Activated gamma-delta T cell (primary cell): ENCODE data around the gene SLC6A5.

ENCODE experiments used
- DNase-seq: peaks from one replicate; lab custom pipeline; 2025; lab: John Stamatoyannopoulos, UW

The SLC6A5 gene

DNA sequence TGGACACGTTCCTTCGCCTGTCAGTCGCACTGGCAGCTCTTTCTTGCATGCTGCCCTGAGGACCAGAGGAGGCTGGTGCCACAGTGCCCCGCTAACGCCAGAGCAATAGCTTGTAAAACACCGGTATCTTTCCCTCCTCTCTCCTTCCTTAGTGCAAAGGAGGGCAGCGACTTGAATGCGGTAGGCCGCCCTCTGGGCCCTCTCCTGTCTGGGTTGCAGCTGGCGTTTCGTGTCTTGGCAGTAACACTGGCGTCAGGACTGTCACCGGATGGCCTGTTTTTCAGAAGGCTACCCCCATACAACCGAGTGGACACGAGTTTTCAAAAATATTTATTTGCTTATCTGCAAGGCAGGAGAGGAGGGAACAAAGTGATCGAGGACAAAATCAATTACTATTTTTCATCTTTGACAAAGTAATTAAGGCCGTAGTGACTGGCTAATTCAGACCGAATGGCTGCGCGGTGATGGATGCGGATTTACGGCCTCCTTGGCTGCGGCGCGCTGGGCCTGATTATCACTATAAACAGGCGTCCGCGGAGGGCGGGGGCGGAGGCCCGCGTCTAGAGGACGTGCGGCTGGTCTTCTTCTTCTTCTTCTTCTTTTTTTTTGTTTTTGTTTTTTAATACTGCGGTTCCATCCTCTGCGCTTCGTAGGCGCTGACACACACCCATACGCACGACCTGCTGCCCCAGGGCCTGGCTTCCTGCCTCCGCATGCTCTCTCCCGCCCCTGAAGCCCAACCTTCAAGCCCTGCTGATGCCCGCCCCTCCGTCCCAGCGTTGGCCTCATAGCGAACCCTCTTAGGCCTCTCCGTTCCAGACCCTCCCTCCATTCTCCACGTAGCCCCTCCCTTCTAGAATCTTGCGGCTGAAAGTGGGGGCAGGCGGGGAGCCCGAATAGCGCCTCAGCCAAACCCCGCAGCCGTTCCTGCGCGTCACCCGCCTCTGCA is 2.9 kb upstream of the SLC6A5 start:
- DNase-seq: no peak

GRCh38 chr11:20597154-20597679 is 2.2 kb upstream of the SLC6A5 start:
- DNase-seq: no peak

DNA sequence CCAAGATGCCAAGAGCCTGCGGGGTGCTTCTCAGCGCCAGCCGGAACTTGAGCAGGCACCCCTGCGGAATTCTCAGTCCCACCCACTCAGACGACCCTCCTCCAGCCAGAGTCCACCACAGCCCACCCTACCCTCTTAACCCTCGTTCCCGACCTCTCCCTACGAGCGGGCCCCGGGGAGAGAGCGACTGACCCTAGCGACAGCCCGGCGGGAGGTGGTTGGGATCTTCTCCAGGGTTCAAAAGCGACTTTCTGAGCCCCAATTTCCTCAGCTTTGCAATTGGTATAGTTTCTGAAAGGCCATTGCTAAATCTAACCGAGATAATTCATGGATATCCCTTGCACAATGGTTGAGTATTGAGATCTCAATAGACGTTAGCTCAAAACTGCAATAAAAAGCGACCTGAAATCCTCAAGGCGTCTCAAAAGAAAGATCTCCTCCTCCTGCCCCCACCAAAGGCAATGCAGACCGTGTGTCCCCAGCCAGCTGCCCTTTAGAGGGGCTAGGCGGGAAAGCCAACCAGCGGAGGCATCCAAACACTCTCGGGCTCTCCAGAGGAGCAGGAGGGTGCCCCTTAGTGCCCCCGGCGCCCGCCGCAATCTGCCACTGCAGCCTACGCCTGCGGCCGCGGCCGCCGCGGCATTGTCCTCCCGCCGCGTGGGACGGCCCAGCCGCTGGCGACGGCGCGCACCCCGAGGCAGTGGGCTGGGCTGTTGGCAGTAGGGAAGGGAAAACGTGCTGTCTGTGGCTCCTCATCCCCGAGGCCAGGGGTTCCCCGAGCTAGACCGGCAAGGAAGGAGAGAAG is 1.5 kb upstream of the SLC6A5 start:
- no peak for DNase-seq

- DNase-seq: no peak
Measured at GRCh38 chr11:20598492-20598891, 916 bp upstream of the SLC6A5 start.

- DNase-seq: no peak
Measured at GRCh38 chr11:20600020-20600346, 575 bp downstream of the SLC6A5 start.

DNA sequence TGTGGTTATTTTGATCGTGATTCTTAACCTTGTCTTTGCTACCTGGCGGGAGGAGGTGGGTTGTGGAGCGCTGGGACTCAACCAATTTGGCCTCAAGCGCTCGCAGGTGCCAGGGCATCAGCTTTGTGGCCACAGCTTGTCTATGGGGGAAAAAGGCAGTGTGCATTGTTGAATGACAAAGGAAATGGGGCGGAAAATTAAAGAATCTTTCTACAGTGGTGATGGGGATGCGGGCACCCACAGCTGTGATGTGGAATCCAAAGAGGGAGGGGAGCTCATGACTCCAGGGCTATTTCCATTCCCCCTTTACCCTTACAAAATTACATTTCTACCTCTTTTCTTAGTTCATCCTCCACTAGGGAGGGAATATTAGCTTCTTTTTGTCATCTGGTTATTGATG is 1.1 kb downstream of the SLC6A5 start:
- no peak for DNase-seq

DNA sequence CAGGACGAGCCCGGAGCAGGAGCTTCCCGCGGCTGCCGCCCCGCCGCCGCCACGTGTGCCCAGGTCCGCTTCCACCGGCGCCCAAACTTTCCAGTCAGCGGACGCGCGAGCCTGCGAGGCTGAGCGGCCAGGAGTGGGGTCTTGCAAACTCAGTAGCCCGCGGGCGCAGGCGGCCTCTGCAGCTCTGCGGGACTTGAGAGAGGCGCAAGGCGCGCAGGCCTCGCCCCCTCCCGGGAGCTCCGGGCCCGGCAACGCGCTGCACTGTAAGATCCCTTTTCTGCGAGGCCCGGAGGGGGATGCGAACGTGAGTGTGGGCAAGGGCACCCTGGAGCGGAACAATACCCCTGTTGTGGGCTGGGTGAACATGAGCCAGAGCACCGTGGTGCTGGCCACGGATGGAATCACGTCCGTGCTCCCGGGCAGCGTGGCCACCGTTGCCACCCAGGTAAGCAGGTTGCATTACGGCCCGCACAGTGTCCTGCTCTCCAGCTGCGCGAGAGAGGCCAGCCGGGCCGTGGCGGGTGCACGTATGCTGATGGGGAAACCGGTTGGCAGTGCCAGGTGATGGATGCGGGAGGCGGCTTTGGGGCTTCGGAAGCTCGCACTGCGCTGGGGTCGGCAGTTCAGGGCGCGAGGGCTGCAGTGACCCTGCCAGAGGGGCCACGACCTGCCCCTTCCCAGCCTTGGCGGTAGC is 2.0 kb downstream of the SLC6A5 start:
- DNase-seq: no peak

- DNase-seq: no peak
Measured at GRCh38 chr11:20604295-20604803, 4.9 kb downstream of the SLC6A5 start.

DNA sequence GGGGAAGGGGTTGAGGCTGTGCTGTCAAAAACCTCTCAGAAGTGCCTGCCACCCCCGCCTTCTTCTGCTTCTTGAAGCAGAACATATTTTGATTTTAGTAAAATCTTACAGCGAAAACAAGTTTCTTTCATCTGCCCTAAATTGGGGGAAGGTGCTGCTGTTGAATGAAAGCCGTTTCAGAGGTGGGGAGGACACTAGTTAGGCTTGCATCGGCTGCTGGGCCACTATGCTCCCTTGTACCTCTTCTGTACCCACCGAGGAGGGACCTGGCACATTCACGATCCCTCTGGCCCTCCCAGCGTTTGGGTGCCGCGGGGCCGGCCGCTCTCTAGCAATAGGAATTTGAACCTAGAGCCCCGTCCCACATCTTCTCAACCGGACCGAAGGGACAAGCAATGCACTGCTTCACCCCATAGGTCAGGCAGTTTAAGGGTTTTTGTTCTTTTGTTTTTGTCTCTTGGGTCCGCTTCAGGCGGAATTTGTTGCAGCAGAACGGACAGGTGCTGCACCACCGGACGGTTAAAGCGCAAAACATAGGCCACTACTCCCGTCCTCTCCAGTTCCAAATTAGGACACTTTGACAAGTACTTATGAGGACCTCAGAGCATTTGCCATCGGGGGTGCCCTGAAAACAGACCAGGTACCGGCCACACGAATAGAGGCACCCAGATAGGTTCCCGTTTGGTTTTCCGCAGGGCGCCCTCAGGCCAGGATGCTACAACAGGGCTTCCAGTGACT is 5.6 kb downstream of the SLC6A5 start:
- DNase-seq: no peak

- DNase-seq: no peak
Measured at GRCh38 chr11:20605602-20606091, 6.2 kb downstream of the SLC6A5 start.

GRCh38 chr11:20608934-20609333 is 9.5 kb downstream of the SLC6A5 start:
- no peak for DNase-seq

- DNase-seq: no peak
Measured at GRCh38 chr11:20609727-20610707, 10.6 kb downstream of the SLC6A5 start.

GRCh38 chr11:20610825-20611224 is 11.4 kb downstream of the SLC6A5 start:
- no peak for DNase-seq

GRCh38 chr11:20611445-20611844 is 12.0 kb downstream of the SLC6A5 start:
- no peak for DNase-seq

DNA sequence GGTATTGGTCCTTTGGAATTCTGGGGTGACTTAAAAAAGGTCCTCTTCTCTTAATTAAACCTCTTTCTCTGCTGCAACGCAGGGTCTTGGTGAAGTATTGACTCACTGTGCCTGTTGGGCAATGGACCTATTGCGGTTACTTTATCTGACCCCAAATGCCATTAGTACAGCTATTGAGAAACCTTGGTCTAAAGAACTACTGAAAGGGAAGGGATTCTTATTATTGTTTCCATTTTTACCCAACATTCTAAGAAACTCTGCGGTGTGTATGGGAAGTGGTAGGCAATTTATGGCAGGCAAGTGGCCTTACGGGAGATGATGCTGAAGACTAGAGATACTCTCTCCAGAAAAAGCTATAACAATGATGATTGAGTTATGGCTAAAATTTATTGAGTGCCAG is 12.5 kb downstream of the SLC6A5 start:
- DNase-seq: no peak

GRCh38 chr11:20612416-20612815 is 13.0 kb downstream of the SLC6A5 start:
- no peak for DNase-seq

DNA sequence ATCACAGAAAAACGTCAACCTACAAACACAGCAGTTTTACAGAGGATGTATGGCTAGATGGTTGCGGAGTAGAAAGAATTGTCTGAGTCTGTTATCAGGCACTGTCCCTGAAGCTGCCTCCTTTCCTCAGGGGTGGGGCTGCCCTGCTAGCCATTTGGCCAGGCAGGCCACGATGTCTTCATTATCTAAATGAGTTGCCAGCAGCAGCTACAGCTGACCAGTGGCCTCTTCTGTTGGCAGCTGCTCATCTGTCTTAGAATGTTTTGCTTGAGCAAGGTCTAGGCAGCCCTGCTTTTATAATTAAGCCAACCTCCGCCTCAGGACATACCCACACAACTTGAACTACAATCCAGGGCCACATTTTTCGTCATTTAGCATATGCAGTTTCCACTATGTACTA is 17.5 kb downstream of the SLC6A5 start:
- DNase-seq: no peak

GRCh38 chr11:20617346-20618005 is 18.1 kb downstream of the SLC6A5 start:
- DNase-seq: no peak

GRCh38 chr11:20618083-20618482 is 18.7 kb downstream of the SLC6A5 start:
- DNase-seq: no peak
